Vagina (tissue), 2 donors: ENCODE data around the gene PLXDC1.

Source experiments
- POLR2A ChIP-seq, 2 donors: fragments of 450-650 bp; IDR thresholded peaks; one replicate each; pipeline ENCODE4 v1.6.1; 2017; ENCODE audit warnings: antibody characterized with exemption in 2 of 2, mild to moderate bottlenecking in 2 of 2, moderate library complexity in 2 of 2
- POLR2AphosphoS5 ChIP-seq, 2 donors: sonication (generic); formaldehyde crosslinking; IDR thresholded peaks; one replicate each; pipeline ENCODE4 v1.9.0; 2017; ENCODE audit warnings: antibody characterized with exemption in 2 of 2, mild to moderate bottlenecking in 2 of 2, low read depth in 1 of 2; ENCODE audit not compliant: insufficient read depth in 1 of 2

GRCh38 chr17:39169101-39169500 lies 17.7 kb upstream of the PLXDC1 start:
- TF ChIP-seq POLR2AphosphoS5 (IDR thresholded peaks at IDR 0.05; ENCODE audit: insufficient read depth in 1 of 2, low read depth in 1 of 2), result no peak
- TF ChIP-seq POLR2A (IDR thresholded peaks at IDR 0.05), result no peak
